Measurements from ENCODE around the gene TXLNA.

TXLNA gene

GRCh38 chr1:32215629-32216480, 36.4 kb downstream of the TXLNA start:
- DNase-seq (ENCODE audit: low read depth), result peak; percentile 37

GRCh38 chr1:32216566-32216965, 37.1 kb downstream of the TXLNA start:
- DNase-seq (ENCODE audit: low read depth), result no peak

GRCh38 chr1:32219022-32219421, 39.5 kb downstream of the TXLNA start:
- no peak for DNase-seq (ENCODE audit: low read depth)

- no peak for DNase-seq (ENCODE audit: low read depth)
These were observed 41.5 kb downstream of the TXLNA start for GRCh38 chr1:32220746-32221580.

GRCh38 chr1:32221581-32221979, 42.1 kb downstream of the TXLNA start:
- no peak for DNase-seq (ENCODE audit: low read depth)

GRCh38 chr1:32221980-32222755, 42.7 kb downstream of the TXLNA start, which contains the start of the genes EIF3I and TMEM234:
Gene EIF3I, plus strand, starts transcription at chr1:32222407. Its CDS starts 35 bp downstream, at chr1:32222442.
Gene TMEM234, minus strand, starts transcription at chr1:32222353. Its CDS starts 31 bp downstream, at chr1:32222322.
- DNase-seq (ENCODE audit: low read depth), result peak; percentile 89

GRCh38 chr1:32223683-32224082, 44.2 kb downstream of the TXLNA start:
- DNase-seq (ENCODE audit: low read depth), result no peak

GRCh38 chr1:32224285-32224684, 44.8 kb downstream of the TXLNA start:
- DNase-seq (ENCODE audit: low read depth), result no peak

- DNase-seq (ENCODE audit: low read depth), result no peak
These were observed 49.3 kb downstream of the TXLNA start for GRCh38 chr1:32228771-32229170.

- no peak for DNase-seq (ENCODE audit: low read depth)
These were observed 52.5 kb downstream of the TXLNA start for GRCh38 chr1:32231843-32232432.

GRCh38 chr1:32232558-32233304, 53.3 kb downstream of the TXLNA start:
- no peak for DNase-seq (ENCODE audit: low read depth)

- no peak for DNase-seq (ENCODE audit: low read depth)
These were observed 55.3 kb downstream of the TXLNA start for GRCh38 chr1:32234792-32235191.

- no peak for DNase-seq (ENCODE audit: low read depth)
These were observed 59.9 kb downstream of the TXLNA start for GRCh38 chr1:32239337-32239736.

- DNase-seq (ENCODE audit: low read depth), result no peak
These were observed 60.3 kb downstream of the TXLNA start for GRCh38 chr1:32239790-32240139.

- DNase-seq (ENCODE audit: low read depth), result no peak
These were observed 60.9 kb downstream of the TXLNA start for GRCh38 chr1:32240140-32240951.

GRCh38 chr1:32241001-32241763, 61.7 kb downstream of the TXLNA start:
- no peak for DNase-seq (ENCODE audit: low read depth)

- no peak for DNase-seq (ENCODE audit: low read depth)
These were observed 62.9 kb downstream of the TXLNA start for GRCh38 chr1:32242341-32242851.

- DNase-seq (ENCODE audit: low read depth), result no peak
These were observed 67.4 kb downstream of the TXLNA start, which contains the start of gene FAM167B for GRCh38 chr1:32246888-32247273. Gene FAM167B, plus strand, starts transcription at chr1:32247222. Its CDS starts 200 bp downstream, at chr1:32247422.

GRCh38 chr1:32247452-32247851, 68.0 kb downstream of the TXLNA start:
- DNase-seq (ENCODE audit: low read depth), result no peak
